Esophagus squamous epithelium (tissue), 4 donors: Measurements from ENCODE around the gene SIMC1.
"Not testable (repeated sequence)": the region's sequence is repeated elsewhere in the genome, so short reads cannot be mapped to it uniquely, and the experiment has no call there.

Experiments used
- CTCF ChIP-seq, 6 experiments: fragments of 450-650 bp in 4 of 6; fragments of 200-600 bp in 2 of 6; sonication (generic) in 2 of 6; IDR thresholded peaks; one replicate each; pipeline ENCODE4 v1.5.1; 2016 to 2019; ENCODE audit warnings: antibody characterized with exemption in 6 of 6, mild to moderate bottlenecking in 4 of 6, moderate library complexity in 4 of 6
- POLR2A ChIP-seq, 4 donors: fragments of 450-650 bp; IDR thresholded peaks; one replicate each; pipeline ENCODE4 v1.6.1; 2017; ENCODE audit warnings: antibody characterized with exemption in 4 of 4, mild to moderate bottlenecking in 4 of 4, moderate library complexity in 3 of 4

- TF ChIP-seq CTCF, POLR2A (IDR thresholded peaks at IDR 0.05): not testable (repeated sequence)
These were observed 21.8 kb upstream of the SIMC1 start for GRCh38 chr5:176216393-176216916.
